ENCODE data around the gene MRPS23.

Gene MRPS23

GRCh38 chr17:57849874-57850754 lies at the start of gene MRPS23:
TSS of gene MRPS23 (minus strand) at chr17:57850044. CDS start at chr17:57850010, 34 bp downstream.
- peak; percentile 98 for DNase-seq

GRCh38 chr17:57899391-57899790 lies 49.5 kb upstream of the MRPS23 start:
- DNase-seq, result no peak

- DNase-seq, result no peak
These were observed 48.9 kb upstream of the MRPS23 start for GRCh38 chr17:57898487-57899311.

GRCh38 chr17:57895382-57896060 lies 45.7 kb upstream of the MRPS23 start:
- DNase-seq, result no peak

GRCh38 chr17:57894848-57895247 lies 45.0 kb upstream of the MRPS23 start:
- DNase-seq, result no peak

GRCh38 chr17:57892820-57893595 lies 43.2 kb upstream of the MRPS23 start:
- DNase-seq, result peak; percentile 91

- peak; percentile 86 for DNase-seq
These were observed 42.4 kb upstream of the MRPS23 start for GRCh38 chr17:57892146-57892819.

DNA sequence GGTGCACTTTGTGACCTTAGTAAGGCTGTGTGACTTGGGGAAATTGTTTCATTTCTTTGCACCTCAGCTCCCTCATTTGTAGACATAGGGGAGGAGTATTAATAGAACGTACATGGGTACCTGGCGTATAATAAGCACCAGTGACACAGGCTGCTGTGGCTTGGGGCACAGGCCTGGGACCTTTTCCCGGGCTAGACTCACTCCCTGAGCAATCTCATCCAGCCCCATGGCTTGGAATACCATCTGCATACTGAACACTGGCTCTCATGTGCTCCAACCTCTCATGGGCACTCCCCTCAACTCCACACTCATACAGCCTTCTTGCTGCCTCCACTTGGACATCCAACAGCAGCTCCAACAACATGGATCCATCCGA lies 41.0 kb upstream of the MRPS23 start:
- no peak for DNase-seq

DNA sequence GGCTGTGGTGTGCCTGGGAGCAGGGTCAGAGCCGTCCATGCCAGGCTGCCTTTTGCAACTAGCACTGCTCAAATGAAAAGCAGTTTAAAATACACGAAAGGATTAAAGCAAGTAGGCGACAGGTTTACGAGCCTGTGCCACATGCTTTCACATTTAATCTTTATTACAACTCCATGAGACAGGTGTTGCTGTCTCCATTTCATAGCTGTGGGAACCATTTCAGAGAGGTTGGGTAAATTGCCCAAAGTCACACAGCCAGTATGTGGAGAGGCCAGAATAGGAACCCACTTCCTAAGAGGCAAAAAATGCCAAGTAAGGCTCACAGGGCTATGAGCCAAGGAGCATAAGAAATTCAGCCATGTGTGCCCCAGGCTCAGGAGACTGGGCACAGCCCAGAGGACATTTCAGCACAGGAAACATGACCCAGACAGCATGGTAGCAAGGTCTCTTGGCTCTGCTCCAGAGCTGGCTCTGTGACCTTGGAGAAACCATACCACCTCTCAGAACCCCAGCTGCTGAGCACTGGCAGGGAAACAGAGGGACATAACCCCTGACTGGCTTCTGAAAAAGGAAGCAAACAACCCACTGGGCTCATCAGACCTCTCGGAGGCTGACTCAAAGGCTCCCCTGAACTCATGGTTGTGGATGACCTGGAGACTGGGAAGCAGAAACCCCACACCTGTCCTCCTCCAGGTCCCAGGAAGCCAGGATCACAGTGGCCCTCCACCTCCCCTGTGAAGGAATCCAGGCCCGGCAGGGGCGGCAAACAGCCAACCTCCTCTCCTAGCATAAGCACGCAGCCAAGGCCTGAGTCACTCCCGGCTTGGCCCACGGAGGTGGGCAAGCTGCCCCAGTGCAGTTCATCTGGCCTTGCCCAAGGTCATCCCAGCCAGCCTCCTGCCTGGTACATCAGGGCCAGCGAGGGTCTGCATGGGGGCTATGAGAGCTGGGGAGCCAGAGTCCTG lies 40.3 kb upstream of the MRPS23 start:
- DNase-seq, result peak; percentile 72

DNA sequence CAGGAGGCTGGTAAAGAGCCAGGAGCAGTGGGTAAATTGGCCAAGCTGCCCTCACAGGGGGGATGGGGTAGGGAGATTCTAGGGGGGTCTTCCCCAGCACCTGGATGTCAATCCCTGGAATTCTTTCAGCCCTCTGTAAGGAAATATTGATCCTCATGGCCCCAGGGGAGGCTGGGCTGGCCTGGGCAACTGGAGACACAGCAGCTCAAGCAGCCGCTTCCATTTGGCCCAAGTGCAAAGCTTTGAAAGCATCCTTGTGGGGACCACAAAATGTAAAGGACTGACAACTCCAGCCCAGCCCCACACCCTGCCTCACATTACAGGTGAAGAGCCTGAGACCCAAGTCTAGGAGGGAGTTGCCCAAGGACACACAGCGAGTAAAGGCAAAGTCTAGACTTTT lies 39.4 kb upstream of the MRPS23 start:
- DNase-seq, result no peak

DNA sequence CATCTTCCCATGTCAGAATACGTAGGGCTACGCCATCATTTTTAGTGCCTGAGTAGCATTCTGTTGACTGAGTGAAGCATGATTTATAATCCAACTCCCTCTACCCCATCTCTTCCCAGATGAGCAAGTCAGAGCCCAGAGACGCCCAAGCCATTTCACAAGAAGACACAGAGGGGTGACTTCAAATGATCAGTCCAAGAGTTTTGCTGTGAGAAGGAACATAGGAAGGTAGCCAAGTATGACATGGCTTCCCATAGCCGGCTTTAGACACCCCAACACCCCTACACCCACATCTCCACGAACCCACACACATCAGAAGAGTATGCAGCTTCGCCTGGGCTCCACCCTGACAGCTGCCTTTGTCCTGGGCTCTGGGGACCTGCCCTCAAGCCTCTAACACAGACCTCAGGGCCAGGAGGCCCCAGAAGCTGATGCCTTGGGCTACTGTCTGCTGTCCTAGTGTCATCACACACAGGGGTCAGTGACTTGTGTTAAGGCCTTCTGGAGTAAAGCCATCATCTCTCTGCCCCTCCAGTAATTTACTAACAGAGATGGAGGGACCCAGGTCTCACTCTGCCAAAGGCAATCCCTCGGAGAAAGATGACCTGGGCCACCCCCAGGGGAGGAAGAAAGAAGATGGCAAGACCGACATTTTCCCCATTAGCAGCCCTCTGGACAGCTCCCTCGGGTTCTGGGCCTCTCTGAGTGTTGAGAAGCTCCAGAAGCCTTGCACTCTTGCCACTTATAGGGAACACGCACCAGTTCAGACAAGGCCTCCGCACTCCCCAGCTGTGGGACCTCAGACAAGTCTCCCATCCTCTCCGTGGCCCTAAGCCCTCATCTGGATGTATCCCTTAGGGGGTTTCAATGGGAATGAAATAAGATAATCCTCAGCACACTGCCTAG lies 38.7 kb upstream of the MRPS23 start:
- DNase-seq, result no peak

- no peak for DNase-seq
These were observed 37.3 kb upstream of the MRPS23 start for GRCh38 chr17:57887161-57887560.

DNA sequence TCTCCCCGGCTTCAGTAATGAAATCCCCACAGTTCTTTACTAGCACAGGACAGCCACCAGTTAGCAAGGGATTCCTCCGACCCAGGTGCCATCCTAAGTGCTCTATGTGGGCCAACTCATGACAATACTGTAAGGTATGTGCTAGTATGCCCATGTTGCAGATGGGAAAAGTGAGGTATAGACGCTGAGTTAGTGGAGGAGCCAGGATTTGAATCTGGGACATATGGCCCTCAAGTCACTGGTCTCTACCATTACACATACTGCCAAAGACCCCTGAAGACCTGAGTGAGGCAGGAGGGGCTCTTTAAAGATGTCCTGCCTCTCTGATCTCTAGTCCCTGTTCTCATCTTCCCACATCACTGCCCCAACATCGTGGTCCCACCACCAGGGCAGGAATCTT lies 36.2 kb upstream of the MRPS23 start:
- DNase-seq, result no peak

GRCh38 chr17:57885148-57885915 lies 35.5 kb upstream of the MRPS23 start:
- no peak for DNase-seq

DNA sequence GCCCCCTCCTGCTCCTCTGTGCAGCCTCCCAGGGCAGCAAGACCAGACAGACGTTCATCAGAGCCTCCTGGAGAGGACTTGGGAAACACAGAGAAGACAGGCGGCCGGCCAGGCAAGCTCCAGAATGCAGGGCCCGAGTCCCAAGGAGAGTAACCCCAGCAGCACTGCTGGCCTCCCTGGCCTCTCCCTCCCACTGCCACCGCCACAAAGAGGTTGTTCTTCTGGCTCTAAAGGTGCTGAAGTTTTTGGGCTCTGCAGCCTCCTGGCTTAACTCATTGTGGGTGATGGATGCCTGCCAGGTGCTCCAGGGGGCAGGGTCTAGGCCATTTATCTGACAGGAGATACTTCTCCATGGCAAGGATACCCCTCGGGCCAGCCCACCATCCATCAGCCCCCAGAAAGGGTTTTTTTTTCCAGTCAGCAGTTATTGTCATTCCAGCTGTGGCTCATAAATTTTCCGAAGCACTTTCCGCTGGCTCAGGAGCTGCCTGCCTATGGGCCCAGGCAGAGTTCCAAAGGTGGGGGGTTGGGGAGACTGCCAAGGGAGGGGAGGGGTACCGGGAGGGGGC lies 32.0 kb upstream of the MRPS23 start:
- DNase-seq, result no peak

DNA sequence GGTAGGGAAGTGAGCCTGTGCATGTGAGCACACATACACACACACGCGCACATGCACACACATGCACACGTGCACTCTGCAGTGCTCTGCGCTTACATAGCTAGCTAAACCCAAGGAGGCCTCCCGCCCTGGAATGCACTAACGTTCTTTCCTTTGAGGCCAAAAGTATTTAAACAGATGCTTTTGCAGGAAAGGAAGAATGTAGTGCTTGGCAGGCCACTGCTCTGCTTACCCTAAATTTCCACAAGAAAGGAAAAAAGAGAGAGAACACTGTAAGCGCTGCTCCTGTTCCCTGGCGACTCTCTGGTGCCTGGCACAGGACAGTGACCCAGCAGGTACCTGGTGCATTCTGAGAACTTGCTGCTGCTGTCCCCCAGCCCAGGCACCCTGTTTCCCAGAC lies 31.3 kb upstream of the MRPS23 start:
- DNase-seq, result no peak

DNA sequence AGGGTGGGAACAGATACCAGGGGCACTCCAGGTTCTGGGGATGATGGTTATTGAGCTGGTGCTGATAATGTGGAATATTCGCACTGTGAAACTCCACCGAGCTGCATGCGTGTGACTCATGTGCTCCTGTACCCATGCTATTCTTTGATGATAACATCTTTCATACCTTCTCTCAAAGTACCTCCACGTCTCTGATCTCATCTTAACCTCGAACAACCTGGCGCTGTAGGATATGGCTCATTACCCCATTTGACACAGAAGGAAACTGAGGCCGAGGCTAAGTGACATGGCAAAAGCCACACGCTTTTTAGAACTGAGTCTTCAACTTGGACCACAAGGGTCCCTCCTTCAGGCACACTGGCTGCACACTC lies 30.2 kb upstream of the MRPS23 start:
- no peak for DNase-seq

DNA sequence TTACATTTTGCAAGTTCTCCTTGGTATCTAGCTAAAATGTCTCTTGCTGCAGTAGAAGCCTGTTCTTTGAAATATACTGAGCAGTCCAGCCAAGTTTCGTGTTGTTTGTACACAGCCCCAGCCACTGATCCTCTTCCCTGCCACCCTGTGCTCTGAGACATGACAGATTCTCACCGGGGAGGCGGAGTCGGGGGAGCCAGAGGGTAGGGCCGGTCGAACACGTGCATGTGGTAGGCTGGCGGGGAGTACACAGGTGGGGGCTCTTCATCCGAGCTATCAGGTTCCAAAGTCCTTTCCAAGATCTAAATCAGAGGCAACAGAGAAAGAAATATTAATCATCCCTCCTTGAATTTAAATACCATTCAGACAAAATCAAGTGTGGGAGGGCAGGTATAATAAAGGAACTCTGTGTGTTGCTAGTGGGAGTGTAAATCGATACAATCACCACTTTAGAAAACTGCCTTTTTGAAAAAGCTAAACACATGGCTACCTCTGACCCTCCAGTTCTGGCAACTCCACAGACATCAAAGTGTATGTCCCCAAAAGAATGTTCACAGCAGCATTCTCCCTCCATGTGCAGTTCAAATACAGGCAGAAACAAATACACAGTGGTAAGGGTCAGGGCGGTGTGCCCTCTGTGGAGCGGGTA lies 29.7 kb upstream of the MRPS23 start:
- no peak for DNase-seq
